Trophoblast cell (in vitro differentiated cells and primary cell): ENCODE measurements around the gene ADSL.

Experiments
- DNase-seq, 2 donors: peaks; one replicate each; pipeline ENCODE4 v3.0.0-alpha.2; 2016
- H2AFZ ChIP-seq: 2 replicates; pipeline ENCODE4 v1.6.1; 2013; ENCODE audit warnings: low read length, moderate library complexity, mild to moderate bottlenecking; ENCODE audit not compliant: insufficient read depth, poor library complexity
- H2AK5ac ChIP-seq: 2 replicates; pipeline ENCODE4 v1.6.1; 2013; ENCODE audit warnings: mild to moderate bottlenecking, low read length
- H2BK120ac ChIP-seq: 2 replicates; pipeline ENCODE4 v1.6.1; 2013; ENCODE audit warnings: low read length, mild to moderate bottlenecking, moderate library complexity; ENCODE audit not compliant: insufficient read depth, poor library complexity
- H2BK12ac ChIP-seq: 2 replicates; pipeline ENCODE4 v1.6.1; 2013; ENCODE audit warnings: mild to moderate bottlenecking, low read length, moderate library complexity
- H2BK5ac ChIP-seq: 2 replicates; pipeline ENCODE4 v1.6.1; 2013; ENCODE audit warnings: low read length, low read depth, moderate library complexity, mild to moderate bottlenecking; ENCODE audit not compliant: poor library complexity
- H3K14ac ChIP-seq: 2 replicates; pipeline ENCODE4 v1.6.1; 2013; ENCODE audit warnings: mild to moderate bottlenecking, low read length
- H3K18ac ChIP-seq: 2 replicates; pipeline ENCODE4 v1.6.1; 2013; ENCODE audit warnings: mild to moderate bottlenecking, low read length
- H3K23ac ChIP-seq: 2 replicates; pipeline ENCODE4 v1.6.1; 2013; ENCODE audit warnings: low read length
- H3K27ac ChIP-seq: 2 replicates; pipeline ENCODE4 v1.5.1; 2013; ENCODE audit warnings: low read depth, mild to moderate bottlenecking, inconsistent platforms, low read length, moderate library complexity
- H3K27me3 ChIP-seq: 2 replicates; pipeline ENCODE4 v1.6.1; 2013; ENCODE audit warnings: inconsistent platforms, mild to moderate bottlenecking, low read length, moderate library complexity; ENCODE audit not compliant: insufficient read depth
- H3K36me3 ChIP-seq, 2 experiments: 1 replicate in 1 of 2; 2 replicates in 1 of 2; pipeline ENCODE4 v1.6.1; 2013; ENCODE audit warnings: low read length in 2 of 2, mild to moderate bottlenecking in 2 of 2, moderate library complexity in 1 of 2; ENCODE audit not compliant: insufficient read depth in 2 of 2, control insufficient read depth in 1 of 2
- H3K4ac ChIP-seq: 2 replicates; pipeline ENCODE4 v1.6.1; 2013; ENCODE audit warnings: low read depth, mild to moderate bottlenecking, low read length, moderate library complexity
- H3K4me1 ChIP-seq, 2 experiments: 1 replicate in 1 of 2; 2 replicates in 1 of 2; pipeline ENCODE4 v1.6.1; 2013; ENCODE audit warnings: low read length in 2 of 2, mild to moderate bottlenecking in 2 of 2, moderate library complexity in 1 of 2; ENCODE audit not compliant: insufficient read depth in 2 of 2, control insufficient read depth in 1 of 2
- H3K4me2 ChIP-seq: 2 replicates; pipeline ENCODE4 v1.6.1; 2013; ENCODE audit warnings: inconsistent platforms, mild to moderate bottlenecking, low read length, moderate library complexity
- H3K4me3 ChIP-seq: 2 replicates; pipeline ENCODE4 v1.5.1; 2013; ENCODE audit warnings: mild to moderate bottlenecking, low read depth, low read length, inconsistent platforms
- H3K79me1 ChIP-seq: one replicate; pipeline ENCODE4 v1.6.1; 2013; ENCODE audit warnings: low read length
- H3K79me2 ChIP-seq: 2 replicates; pipeline ENCODE4 v1.6.1; 2013; ENCODE audit warnings: low read length, mild to moderate bottlenecking; ENCODE audit not compliant: control insufficient read depth, insufficient read depth, poor library complexity
- H3K9ac ChIP-seq: 2 replicates; pipeline ENCODE4 v1.6.1; 2013; ENCODE audit warnings: mild to moderate bottlenecking, low read length
- H3K9me3 ChIP-seq: 2 replicates; pipeline ENCODE4 v1.6.1; 2013; ENCODE audit warnings: low read depth, mild to moderate bottlenecking, control low read depth, inconsistent platforms, low read length; ENCODE audit not compliant: insufficient read depth
- H4K12ac ChIP-seq: 2 replicates; pipeline ENCODE4 v1.6.1; 2013; ENCODE audit warnings: low read depth, mild to moderate bottlenecking, low read length, moderate library complexity
- H4K8ac ChIP-seq: 2 replicates; pipeline ENCODE4 v1.6.1; 2013; ENCODE audit warnings: low read depth, mild to moderate bottlenecking, low read length, moderate library complexity
- H4K91ac ChIP-seq: one replicate; pipeline ENCODE4 v1.6.1; 2013; ENCODE audit warnings: low read depth, mild to moderate bottlenecking, low read length, moderate library complexity
- WGBS: extraction: QIAGEN DNeasy Blood & Tissue Kit; methylation state at CpG from one replicate; pipeline ENCODE4 v1.1.7; 2013; ENCODE audit warnings: missing lambda C conversion rate; ENCODE audit not compliant: insufficient read length, insufficient coverage; ENCODE audit errors: extremely low coverage; 5-methylcytosine and 5-hydroxymethylcytosine counted together

The ADSL gene

GRCh38 chr22:40400159-40400558 lies 53.9 kb downstream of the ADSL start:
- Histone ChIP-seq H2BK12ac (no peak overlapping the region), H4K91ac (no peak overlapping the region), H3K79me1 (peaks cover 6% of the 10 kb centered on the region), H3K4me1 (peaks cover 4 to 12% of the 10 kb centered on the region in 2 experiments), H3K27me3 (no peaks in the 10 kb centered on the region), H2AFZ (no peak overlapping the region), H2BK5ac (no peak overlapping the region), H2AK5ac (no peak overlapping the region), H3K4me3 (no peak overlapping the region), H3K36me3 (peaks cover 27 to 37% of the 10 kb centered on the region in 2 experiments), H3K23ac (no peak overlapping the region), H4K12ac (no peak overlapping the region), H3K4me2 (no peak overlapping the region), H3K9ac (no peak overlapping the region), H3K27ac (no peak overlapping the region), H3K9me3 (no peaks in the 10 kb centered on the region), H2BK120ac (no peak overlapping the region), H3K18ac (no peak overlapping the region), H3K79me2 (peaks cover 2% of the 10 kb centered on the region), H4K8ac (no peak overlapping the region), H3K14ac (no peak overlapping the region), H3K4ac (no peak overlapping the region)
- WGBS: no CpG with 5 or more reads among the region's 15 CpGs
- no peak for DNase-seq

GRCh38 chr22:40401532-40401931 lies 55.2 kb downstream of the ADSL start:
- no CpG with 5 or more reads among the region's 4 CpGs for WGBS
- peaks cover 41 to 51% of the 10 kb centered on the region in 2 experiments for H3K36me3 ChIP-seq

GRCh38 chr22:40401981-40402406 lies 55.7 kb downstream of the ADSL start:
- H4K12ac ChIP-seq: no peak overlapping the region
- H3K23ac ChIP-seq: no peak overlapping the region
- H4K91ac ChIP-seq: no peak overlapping the region

More at GRCh38 chr22:40401532-40401931, 55.2 kb downstream of the ADSL start:
- H3K18ac ChIP-seq: no peak overlapping the region
- no peak overlapping the region for H3K4me2 ChIP-seq
- H3K9ac ChIP-seq: no peak overlapping the region
- no peak overlapping the region for H3K14ac ChIP-seq
- no peak overlapping the region for H4K91ac ChIP-seq
- no peaks in the 10 kb centered on the region for H3K9me3 ChIP-seq
- H4K12ac ChIP-seq: no peak overlapping the region
- no peak overlapping the region for H3K4ac ChIP-seq
- H2BK120ac ChIP-seq: no peak overlapping the region
- peaks cover 5% of the 10 kb centered on the region for H3K79me1 ChIP-seq
- no peak overlapping the region for H2AK5ac ChIP-seq
- H3K79me2 ChIP-seq: peaks cover 2% of the 10 kb centered on the region
- peaks cover 4 to 10% of the 10 kb centered on the region in 2 experiments for H3K4me1 ChIP-seq
- H3K23ac ChIP-seq: no peak overlapping the region
- H4K8ac ChIP-seq: no peak overlapping the region
- no peaks in the 10 kb centered on the region for H3K27me3 ChIP-seq
- H2AFZ ChIP-seq: no peak overlapping the region
- H3K27ac ChIP-seq: no peak overlapping the region
- no peak for DNase-seq
- no peak overlapping the region for H2BK12ac ChIP-seq
- H2BK5ac ChIP-seq: no peak overlapping the region
- no peak overlapping the region for H3K4me3 ChIP-seq

GRCh38 chr22:40403141-40403540 lies 56.8 kb downstream of the ADSL start:
- Histone ChIP-seq H2BK12ac (no peak overlapping the region), H3K27me3 (no peaks in the 10 kb centered on the region), H2AK5ac (no peak overlapping the region), H3K14ac (no peak overlapping the region), H3K4me2 (no peak overlapping the region), H3K36me3 (peaks cover 57 to 67% of the 10 kb centered on the region in 2 experiments), H2BK5ac (no peak overlapping the region), H3K4me3 (no peak overlapping the region), H3K4me1 (peaks cover 0 to 4% of the 10 kb centered on the region in 2 experiments), H3K4ac (no peak overlapping the region), H2BK120ac (no peak overlapping the region), H2AFZ (no peak overlapping the region), H4K91ac (no peak overlapping the region), H4K8ac (no peak overlapping the region), H3K23ac (no peak overlapping the region), H3K79me2 (no peaks in the 10 kb centered on the region), H4K12ac (no peak overlapping the region), H3K79me1 (no peaks in the 10 kb centered on the region), H3K27ac (no peak overlapping the region), H3K9me3 (no peaks in the 10 kb centered on the region), H3K9ac (no peak overlapping the region), H3K18ac (no peak overlapping the region)
- no CpG with 5 or more reads among the region's 3 CpGs for WGBS
- DNase-seq: no peak

More at GRCh38 chr22:40401981-40402406, 55.7 kb downstream of the ADSL start:
- peaks cover 4% of the 10 kb centered on the region for H3K79me1 ChIP-seq
- DNase-seq: no peak
- H2BK120ac ChIP-seq: no peak overlapping the region
- no peak overlapping the region for H3K14ac ChIP-seq
- no peak overlapping the region for H2AK5ac ChIP-seq
- H3K79me2 ChIP-seq: peaks cover 2% of the 10 kb centered on the region
- H3K27ac ChIP-seq: no peak overlapping the region
- H3K9ac ChIP-seq: no peak overlapping the region
- H3K27me3 ChIP-seq: no peaks in the 10 kb centered on the region
- peaks cover 45 to 55% of the 10 kb centered on the region in 2 experiments for H3K36me3 ChIP-seq
- no peak overlapping the region for H3K4me3 ChIP-seq
- H3K9me3 ChIP-seq: no peaks in the 10 kb centered on the region
- no peak overlapping the region for H4K8ac ChIP-seq
- WGBS: no CpG with 5 or more reads among the region's 8 CpGs
- H2BK12ac ChIP-seq: no peak overlapping the region
- H3K18ac ChIP-seq: no peak overlapping the region
- no peak overlapping the region for H3K4me2 ChIP-seq
- no peak overlapping the region for H3K4ac ChIP-seq
- no peak overlapping the region for H2BK5ac ChIP-seq
- peaks cover 4 to 10% of the 10 kb centered on the region in 2 experiments for H3K4me1 ChIP-seq
- no peak overlapping the region for H2AFZ ChIP-seq
